Adipocyte (in vitro differentiated cells): ENCODE results near the gene SLC16A5.
"Not testable (repeated sequence)": the region's sequence is repeated elsewhere in the genome, so short reads cannot be mapped to it uniquely, and the experiment has no call there.

ENCODE experiments used
- DNase-seq: peaks from one replicate; pipeline ENCODE4 v3.0.0-alpha.2; 2015; ENCODE audit warnings: low read depth
- H3K27me3 ChIP-seq: replicated peaks from 2 replicates; pipeline ENCODE4 v1.7.0; 2013; ENCODE audit warnings: mild to moderate bottlenecking, low read length, moderate library complexity; ENCODE audit not compliant: control insufficient read depth, insufficient read depth
- H3K36me3 ChIP-seq: 2 replicates; pipeline ENCODE4 v1.7.0; 2013; ENCODE audit warnings: low read length, mild to moderate bottlenecking, moderate library complexity; ENCODE audit not compliant: control insufficient read depth, insufficient read depth, severe bottlenecking
- H3K4me1 ChIP-seq: 2 replicates; pipeline ENCODE4 v1.7.0; 2013; ENCODE audit warnings: mild to moderate bottlenecking, low read length, moderate library complexity; ENCODE audit not compliant: control insufficient read depth, insufficient read depth
- H3K4me3 ChIP-seq: 2 replicates; pipeline ENCODE4 v1.7.0; 2013; ENCODE audit warnings: mild to moderate bottlenecking, low read length, moderate library complexity
- H3K9ac ChIP-seq: 2 replicates; pipeline ENCODE4 v1.7.0; 2013; ENCODE audit warnings: mild to moderate bottlenecking, low read length, moderate library complexity
- H3K9me3 ChIP-seq: 2 replicates; pipeline ENCODE4 v1.7.0; 2013; ENCODE audit warnings: mild to moderate bottlenecking, low read length, moderate library complexity; ENCODE audit not compliant: control insufficient read depth

The SLC16A5 gene

GRCh38 chr17:75065562-75066151 is 22.1 kb upstream of the SLC16A5 start:
- H3K27me3 ChIP-seq: no peaks in the 10 kb centered on the region
- no peak for DNase-seq
- H3K36me3 ChIP-seq: peaks cover 43% of the 10 kb centered on the region
- H3K9me3 ChIP-seq: no peaks in the 10 kb centered on the region
- peaks cover 7% of the 10 kb centered on the region for H3K4me1 ChIP-seq
- H3K4me3 ChIP-seq: no peak overlapping the region
- no peak overlapping the region for H3K9ac ChIP-seq

GRCh38 chr17:75067856-75068255 is 19.9 kb upstream of the SLC16A5 start:
- Histone ChIP-seq H3K4me1 (peaks cover 4% of the 10 kb centered on the region), H3K4me3 (no peak overlapping the region), H3K36me3 (peaks cover 24% of the 10 kb centered on the region), H3K9me3 (no peaks in the 10 kb centered on the region), H3K27me3 (no peaks in the 10 kb centered on the region), H3K9ac (no peak overlapping the region)
- no peak for DNase-seq

GRCh38 chr17:75068750-75069149 is 19.0 kb upstream of the SLC16A5 start:
- H3K4me3 ChIP-seq: no peak overlapping the region
- no peak for DNase-seq
- H3K4me1 ChIP-seq: peaks cover 5% of the 10 kb centered on the region
- no peaks in the 10 kb centered on the region for H3K9me3 ChIP-seq
- peaks cover 15% of the 10 kb centered on the region for H3K36me3 ChIP-seq
- H3K9ac ChIP-seq: no peak overlapping the region
- H3K27me3 ChIP-seq: no peaks in the 10 kb centered on the region

- DNase-seq: no peak
- Histone ChIP-seq H3K9ac (no peak overlapping the region), H3K4me1 (peaks cover 13% of the 10 kb centered on the region), H3K9me3 (no peaks in the 10 kb centered on the region), H3K4me3 (no peak overlapping the region), H3K36me3 (peaks cover 4% of the 10 kb centered on the region), H3K27me3 (no peaks in the 10 kb centered on the region)
Measured at GRCh38 chr17:75069783-75070182, 18.0 kb upstream of the SLC16A5 start.

GRCh38 chr17:75071478-75072271 is 16.1 kb upstream of the SLC16A5 start:
- not testable (repeated sequence) for H3K9me3 ChIP-seq, H3K4me3 ChIP-seq, H3K9ac ChIP-seq, H3K27me3 ChIP-seq, DNase-seq, H3K36me3 ChIP-seq
- peaks cover 23% of the 10 kb centered on the region for H3K4me1 ChIP-seq

GRCh38 chr17:75072909-75073308 is 14.8 kb upstream of the SLC16A5 start:
- H3K4me3 ChIP-seq, H3K36me3 ChIP-seq, DNase-seq, H3K9ac ChIP-seq, H3K27me3 ChIP-seq, H3K9me3 ChIP-seq: not testable (repeated sequence)
- H3K4me1 ChIP-seq: peaks cover 30% of the 10 kb centered on the region

GRCh38 chr17:75073618-75074047 is 14.1 kb upstream of the SLC16A5 start:
- Histone ChIP-seq H3K27me3 (no peaks in the 10 kb centered on the region), H3K9ac (no peak overlapping the region), H3K9me3 (no peaks in the 10 kb centered on the region), H3K4me3 (no peak overlapping the region), H3K36me3 (no peaks in the 10 kb centered on the region), H3K4me1 (peaks cover 38% of the 10 kb centered on the region)
- DNase-seq: no peak

GRCh38 chr17:75074532-75074931 is 13.2 kb upstream of the SLC16A5 start:
- H3K9me3 ChIP-seq: no peaks in the 10 kb centered on the region
- no peaks in the 10 kb centered on the region for H3K27me3 ChIP-seq
- peaks cover 47% of the 10 kb centered on the region for H3K4me1 ChIP-seq
- no peak overlapping the region for H3K9ac ChIP-seq
- no peak overlapping the region for H3K4me3 ChIP-seq
- no peak for DNase-seq
- no peaks in the 10 kb centered on the region for H3K36me3 ChIP-seq

- H3K36me3 ChIP-seq: no peaks in the 10 kb centered on the region
- H3K4me3 ChIP-seq: no peak overlapping the region
- H3K27me3 ChIP-seq: no peaks in the 10 kb centered on the region
- H3K4me1 ChIP-seq: peaks cover 49% of the 10 kb centered on the region
- H3K9ac ChIP-seq: peak overlapping the region; percentile 17
- peak; percentile 40 for DNase-seq
- no peaks in the 10 kb centered on the region for H3K9me3 ChIP-seq
Measured at GRCh38 chr17:75075597-75076336, 12.0 kb upstream of the SLC16A5 start.

GRCh38 chr17:75077072-75077495 is 10.7 kb upstream of the SLC16A5 start:
- DNase-seq: no peak
- H3K36me3 ChIP-seq: no peaks in the 10 kb centered on the region
- no peak overlapping the region for H3K4me3 ChIP-seq
- no peaks in the 10 kb centered on the region for H3K27me3 ChIP-seq
- H3K4me1 ChIP-seq: peaks cover 49% of the 10 kb centered on the region
- H3K9ac ChIP-seq: peak overlapping the region; percentile 66
- no peaks in the 10 kb centered on the region for H3K9me3 ChIP-seq

GRCh38 chr17:75077496-75078283 is 10.1 kb upstream of the SLC16A5 start:
- peak overlapping the region; percentile 66 for H3K9ac ChIP-seq
- H3K4me1 ChIP-seq: peaks cover 49% of the 10 kb centered on the region
- no peak for DNase-seq
- no peaks in the 10 kb centered on the region for H3K9me3 ChIP-seq
- H3K4me3 ChIP-seq: peak overlapping the region; percentile 6
- H3K36me3 ChIP-seq: no peaks in the 10 kb centered on the region
- H3K27me3 ChIP-seq: no peaks in the 10 kb centered on the region
